Transverse colon (tissue), 4 donors: ENCODE measurements around the gene IRAG1. TPM values are rescaled to one million over a fixed set of nuclear protein-coding genes. Genes with fewer than 3 reads are reported as not detected.

Experiments used
- DNase-seq: peaks from one replicate; pipeline ENCODE4 v3.0.0-alpha.2; 2019
- H3K27ac ChIP-seq, 4 donors: fragments of 200-600 bp; sonication (generic); 2 replicates each; pipeline ENCODE4 v1.5.1; 2016 to 2018; ENCODE audit warnings: inconsistent platforms in 4 of 4
- H3K27me3 ChIP-seq: fragments of 200-600 bp; sonication (generic); 2 replicates; pipeline ENCODE4 v1.5.1; 2017; ENCODE audit warnings: inconsistent platforms
- H3K36me3 ChIP-seq, 4 donors: fragments of 200-600 bp; sonication (generic); 2 replicates each; pipeline ENCODE4 v1.5.1; 2017 to 2019; ENCODE audit warnings: inconsistent platforms in 4 of 4
- H3K4me1 ChIP-seq, 4 donors: fragments of 200-600 bp; sonication (generic); 2 replicates each; pipeline ENCODE4 v1.5.1; 2017 to 2020; ENCODE audit warnings: inconsistent platforms in 4 of 4
- H3K4me3 ChIP-seq, 4 donors: fragments of 200-600 bp; sonication (generic); 1 replicate in 1 of 4; 2 replicates in 3 of 4; pipeline versions ENCODE4 v1.5.1 to v1.6.1; 2017 to 2019; ENCODE audit warnings: inconsistent platforms in 4 of 4
- H3K9me3 ChIP-seq, 2 donors: fragments of 200-600 bp; sonication (generic); 2 replicates each; pipeline ENCODE4 v1.5.1; 2017 to 2019; ENCODE audit warnings: inconsistent platforms in 2 of 2
- EP300 ChIP-seq: sonication (generic); formaldehyde crosslinking; IDR thresholded peaks from one replicate; pipeline ENCODE4 v1.6.1; 2017; ENCODE audit warnings: antibody characterized with exemption, low read depth
- POLR2A ChIP-seq: fragments of 450-650 bp; IDR thresholded peaks from one replicate; pipeline ENCODE4 v1.6.1; 2016; ENCODE audit warnings: antibody characterized with exemption, mild to moderate bottlenecking, moderate library complexity
- POLR2AphosphoS5 ChIP-seq, 3 donors: sonication (generic); formaldehyde crosslinking; IDR thresholded peaks; one replicate each; pipeline ENCODE4 v1.6.1; 2016; ENCODE audit warnings: antibody characterized with exemption in 3 of 3
- WGBS, 2 donors: methylation state at CpG; one replicate each; pipeline ENCODE4 v1.1.5; 2018; ENCODE audit warnings: low coverage in 1 of 2; 5-methylcytosine and 5-hydroxymethylcytosine counted together
- in situ Hi-C, 4 donors: fragments of 200-750 bp; cut with MboI; loops; one replicate each; pipeline versions ENCODE4 v1.15.0 to v1.15.1; 2017; ENCODE audit warnings: low sequenced_read_pairs in 3 of 4, low pct_ligation_motif_present in 1 of 4, low pct_unique_long_range_greater_than_20kb in 1 of 4
- intact Hi-C: fragments of 100-400 bp; cut with DNase I; formaldehyde crosslinking; loops from one replicate; pipeline ENCODE4 v1.15.1; 2023; ENCODE audit warnings: low total_unique reads
- total RNA-seq, 4 donors: library from RNA; depleted of rRNA; stranded (reverse); fragments of >200 nt; gene quantifications; one replicate each; pipeline ENCODE4 v1.1.0, GENCODE V29; 2016
- TF ChIP-seq, protein P1 (sequence below), 5 experiments: fragments of 200-600 bp in 3 of 5; fragments of 450-650 bp in 2 of 5; sonication (generic) in 3 of 5; IDR thresholded peaks; 1 replicate in 2 of 5; 2 replicates in 3 of 5; pipeline ENCODE4 v1.5.1; 2016 to 2017; ENCODE audit warnings: antibody characterized with exemption in 5 of 5, inconsistent platforms in 3 of 5, mild to moderate bottlenecking in 2 of 5, moderate library complexity in 1 of 5

The IRAG1 gene
- total RNA-seq, 4 donors from 2014 or later, result 19.4 to 48.8 (median 24.9) TPM

DNA sequence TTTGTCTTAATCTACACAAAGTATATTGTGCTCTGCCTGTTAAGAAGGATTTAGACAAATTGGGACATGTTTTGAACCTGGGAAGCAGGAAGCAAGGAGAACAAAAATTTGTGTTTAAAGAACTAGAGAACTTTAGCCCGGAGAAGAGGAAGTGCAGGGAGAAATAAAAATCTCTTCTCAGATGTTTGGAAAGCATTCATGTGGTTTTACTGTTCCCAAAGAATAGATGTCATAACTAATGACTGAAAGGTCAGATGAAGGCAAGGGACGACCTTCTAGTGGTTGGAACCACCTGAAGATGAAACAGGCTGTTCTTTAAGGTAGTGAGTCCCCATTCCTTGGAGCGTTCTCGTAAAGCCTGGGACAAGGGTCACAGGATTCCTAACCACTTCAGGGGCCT lies 38.3 kb downstream of the IRAG1 start:
- no peak for DNase-seq
- Histone ChIP-seq H3K27me3 (no peaks in the 10 kb centered on the region), H3K4me1 (peaks cover 38 to 73% (median 53%) of the 10 kb centered on the region in 4 donors), H3K27ac (peak overlapping the region; percentile 77 to 89 (median 83)), H3K9me3 (no peaks in the 10 kb centered on the region), H3K36me3 (no peaks in the 10 kb centered on the region), H3K4me3 (no peak overlapping the region)
- intact Hi-C loops (no loop called here), in situ Hi-C loops (loop anchor here in 1 of 4 donors (10.0 kb wide), 1 partner anchor 250 kb away; no protein-coding TSS in a partner anchor)
- no peak for TF ChIP-seq POLR2A
- WGBS, 2 donors, result 36 to 39% methylated on average over 4 of the region's 4 CpGs

DNA sequence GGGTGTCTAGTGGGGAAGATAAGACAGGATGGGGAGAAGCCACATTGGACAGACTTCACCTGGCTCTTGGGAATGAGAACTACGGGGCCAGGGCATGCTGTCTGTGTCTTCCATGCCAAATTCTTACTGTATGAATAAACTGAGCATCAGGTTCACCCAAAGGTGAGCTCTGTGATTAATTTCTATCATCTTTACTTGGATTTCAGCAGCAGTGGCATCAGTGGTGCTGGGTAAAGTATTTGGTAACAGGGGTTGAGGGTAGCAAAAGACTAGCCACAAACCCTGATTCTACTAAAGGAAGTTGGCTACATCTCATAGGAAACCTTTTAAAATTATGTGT lies 38.8 kb downstream of the IRAG1 start:
- in situ Hi-C loops (loop anchor here in 1 of 4 donors (10.0 kb wide), 1 partner anchor 250 kb away; no protein-coding TSS in a partner anchor), intact Hi-C loops (no loop called here)
- Histone ChIP-seq H3K4me1 (peaks cover 34 to 70% (median 49%) of the 10 kb centered on the region in 4 donors), H3K4me3 (no peak overlapping the region), H3K9me3 (no peaks in the 10 kb centered on the region), H3K27ac (peak overlapping the region; percentile 77 to 89 (median 83)), H3K36me3 (no peaks in the 10 kb centered on the region), H3K27me3 (no peaks in the 10 kb centered on the region)
- 68% methylated on average over 1 of the region's 1 CpG; no CpG with 5 or more reads in 1 of the 2 donors for WGBS, 2 donors
- DNase-seq, result no peak
- no peak for TF ChIP-seq POLR2A
- TF ChIP-seq POLR2AphosphoS5 (IDR thresholded peaks at IDR 0.05), result no peak
- TF ChIP-seq, protein P1, sequence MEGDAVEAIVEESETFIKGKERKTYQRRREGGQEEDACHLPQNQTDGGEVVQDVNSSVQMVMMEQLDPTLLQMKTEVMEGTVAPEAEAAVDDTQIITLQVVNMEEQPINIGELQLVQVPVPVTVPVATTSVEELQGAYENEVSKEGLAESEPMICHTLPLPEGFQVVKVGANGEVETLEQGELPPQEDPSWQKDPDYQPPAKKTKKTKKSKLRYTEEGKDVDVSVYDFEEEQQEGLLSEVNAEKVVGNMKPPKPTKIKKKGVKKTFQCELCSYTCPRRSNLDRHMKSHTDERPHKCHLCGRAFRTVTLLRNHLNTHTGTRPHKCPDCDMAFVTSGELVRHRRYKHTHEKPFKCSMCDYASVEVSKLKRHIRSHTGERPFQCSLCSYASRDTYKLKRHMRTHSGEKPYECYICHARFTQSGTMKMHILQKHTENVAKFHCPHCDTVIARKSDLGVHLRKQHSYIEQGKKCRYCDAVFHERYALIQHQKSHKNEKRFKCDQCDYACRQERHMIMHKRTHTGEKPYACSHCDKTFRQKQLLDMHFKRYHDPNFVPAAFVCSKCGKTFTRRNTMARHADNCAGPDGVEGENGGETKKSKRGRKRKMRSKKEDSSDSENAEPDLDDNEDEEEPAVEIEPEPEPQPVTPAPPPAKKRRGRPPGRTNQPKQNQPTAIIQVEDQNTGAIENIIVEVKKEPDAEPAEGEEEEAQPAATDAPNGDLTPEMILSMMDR (IDR thresholded peaks at IDR 0.05), result no peak
- no peak for TF ChIP-seq EP300

DNA sequence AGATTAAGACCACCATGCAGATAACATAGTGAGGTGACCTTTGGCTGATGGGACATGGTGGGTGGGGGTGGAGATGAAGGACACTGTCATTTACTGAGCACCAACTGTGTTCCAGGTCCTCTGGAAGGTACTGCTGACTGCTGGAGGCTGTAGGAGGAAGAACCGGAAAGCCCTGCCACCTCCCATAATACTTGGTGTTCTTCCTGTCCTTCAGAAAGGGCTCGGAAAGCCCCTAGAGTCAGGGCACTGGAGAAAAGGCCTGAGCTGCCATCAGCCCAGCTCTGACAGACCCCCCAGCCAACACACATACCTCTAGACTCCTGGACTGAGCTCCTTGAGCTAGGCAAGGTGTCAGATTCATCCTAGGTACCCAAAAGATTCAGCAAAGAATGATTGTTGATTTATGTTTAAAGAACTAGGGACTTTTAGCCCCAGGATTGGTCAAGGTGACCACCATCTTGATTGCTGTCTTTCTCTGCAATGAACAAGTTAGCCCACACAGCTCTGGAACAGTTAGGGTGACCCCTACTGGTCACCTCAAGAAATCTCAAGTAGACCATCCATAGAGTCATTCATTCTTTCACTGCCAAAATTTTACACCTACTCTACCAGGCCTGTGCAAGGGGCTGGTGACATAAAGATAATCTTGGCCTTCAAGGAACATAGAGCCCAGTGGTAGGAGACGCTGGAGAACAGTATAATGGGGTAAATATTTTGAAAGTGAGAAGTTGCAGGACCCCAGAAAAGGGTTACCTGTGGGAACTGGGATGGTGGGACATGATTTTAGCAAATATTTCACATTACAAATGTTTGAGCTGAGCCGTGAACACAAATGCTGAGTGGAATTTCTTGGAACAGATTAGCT lies 39.4 kb downstream of the IRAG1 start:
- intact Hi-C loops (no loop called here), in situ Hi-C loops (loop anchor here in 1 of 4 donors (10.0 kb wide), 1 partner anchor 249 kb away; no protein-coding TSS in a partner anchor)
- TF ChIP-seq, protein P1 (IDR thresholded peaks at IDR 0.05), result peak; percentile 64 to 70 (median 66)
- TF ChIP-seq POLR2A, result no peak
- TF ChIP-seq EP300, result no peak
- H3K27ac ChIP-seq, result peak overlapping the region; percentile 77 to 89 (median 83)
- no peaks in the 10 kb centered on the region for H3K27me3 ChIP-seq
- no peak overlapping the region for H3K4me3 ChIP-seq
- no peaks in the 10 kb centered on the region for H3K36me3 ChIP-seq
- H3K4me1 ChIP-seq, result peaks cover 31 to 64% (median 44%) of the 10 kb centered on the region in 4 donors
- WGBS, 2 donors, result 42 to 70% methylated on average over 2 to 4 of the region's 4 CpGs
- no peaks in the 10 kb centered on the region for H3K9me3 ChIP-seq
- DNase-seq, result no peak

DNA sequence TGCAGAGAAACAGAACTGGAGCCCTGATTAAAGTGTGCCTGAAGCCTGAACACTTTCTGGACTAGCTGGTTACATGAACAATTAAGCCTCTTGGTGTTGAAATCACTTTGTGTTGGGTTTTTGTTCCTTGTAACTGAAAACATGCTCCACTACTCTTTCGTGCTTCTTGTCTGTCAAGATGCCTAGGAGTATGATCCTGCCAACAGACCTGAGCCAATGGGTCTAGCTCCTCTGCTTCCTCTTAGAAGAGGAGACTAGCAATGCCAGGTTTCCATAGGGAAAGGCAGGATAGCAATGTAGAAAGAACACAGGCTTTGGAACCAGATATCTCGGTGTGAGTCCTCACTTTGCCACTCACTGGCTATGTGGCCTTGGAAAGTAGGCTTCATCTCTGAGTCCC lies 40.3 kb downstream of the IRAG1 start:
- H3K4me1 ChIP-seq, result peaks cover 24 to 54% (median 35%) of the 10 kb centered on the region in 4 donors
- no peaks in the 10 kb centered on the region for H3K27me3 ChIP-seq
- no peaks in the 10 kb centered on the region for H3K36me3 ChIP-seq
- in situ Hi-C loops, result loop anchor here in 1 of 4 donors (10.0 kb wide), 1 partner anchor 248 kb away; no protein-coding TSS in a partner anchor
- no peak overlapping the region for H3K4me3 ChIP-seq
- TF ChIP-seq POLR2AphosphoS5 (IDR thresholded peaks at IDR 0.05) (no peak), POLR2A (no peak), EP300 (no peak)
- TF ChIP-seq, protein P1 (IDR thresholded peaks at IDR 0.05), result no peak
- intact Hi-C loops, result no loop called here
- peak overlapping the region; percentile 42 to 89 (median 81) for H3K27ac ChIP-seq
- no peak for DNase-seq
- WGBS, 2 donors, result 75% methylated on average over 2 of the region's 2 CpGs; no CpG with 5 or more reads in 1 of the 2 donors
- no peaks in the 10 kb centered on the region for H3K9me3 ChIP-seq
